PC-9 (cell line): ENCODE measurements around the gene CDIP1. TPM values are rescaled to one million over a fixed set of nuclear protein-coding genes. Genes with fewer than 3 reads are reported as not detected.
A peak's percentile ranks its signal among the peaks of the same experiment; 100 is the strongest.

ENCODE experiments used
- Bru-seq: library from RNA; stranded (reverse); fragments of 400-500 nt; gene quantifications from one replicate; lab custom pipeline; 2021; lab: Mats Ljungman, UMichigan
- BruChase-seq, 2 experiments: library from RNA; stranded (reverse); fragments of 400-500 nt; gene quantifications; one replicate each; lab custom pipeline; 2021; lab: Mats Ljungman, UMichigan
- BruUV-seq: library from RNA; stranded (reverse); fragments of 400-500 nt; replicated peaks from 2 replicates; lab custom pipeline; 2021; lab: Mats Ljungman, UMichigan
- CTCF ChIA-PET: fragments of 300-600 bp; sonication (Branson Sonifier 250); formaldehyde crosslinking; loops from one replicate; lab custom pipeline; 2022; ENCODE audit warnings: antibody characterized with exemption; lab: Charles Lee
- POLR2A ChIA-PET: fragments of 300-600 bp; sonication (Branson Sonifier 250); formaldehyde crosslinking; loops from one replicate; lab custom pipeline; 2022; ENCODE audit warnings: antibody characterized with exemption; ENCODE audit not compliant: unreplicated experiment; lab: Charles Lee
- DNase-seq, 2 experiments: peaks; one replicate each; pipeline versions ENCODE4 v3.0.0 to v3.0.0-alpha.2; 2015 to 2022; ENCODE audit warnings: mixed read lengths in 1 of 2
- H2AFZ ChIP-seq: fragments of 200-600 bp; sonication (generic); 2 replicates; pipeline ENCODE4 v1.8.1; 2017; ENCODE audit warnings: antibody characterized with exemption
- H3F3A ChIP-seq: fragments of 200-600 bp; sonication (generic); 2 replicates; pipeline ENCODE4 v1.8.1; 2017; ENCODE audit warnings: antibody characterized with exemption, mild to moderate bottlenecking, low read depth; ENCODE audit not compliant: insufficient read depth
- H3K27ac ChIP-seq: fragments of 200-600 bp; sonication (generic); 2 replicates; pipeline ENCODE4 v1.6.1; 2016; ENCODE audit warnings: mixed run types
- H3K27me3 ChIP-seq: fragments of 200-600 bp; sonication (generic); 2 replicates; pipeline ENCODE4 v1.6.1; 2016; ENCODE audit warnings: low read depth, mixed run types; ENCODE audit not compliant: insufficient read depth
- H3K36me3 ChIP-seq: fragments of 200-600 bp; sonication (generic); 2 replicates; pipeline ENCODE4 v1.6.1; 2016; ENCODE audit warnings: low read depth, mixed run types
- H3K4me1 ChIP-seq: fragments of 200-600 bp; sonication (generic); replicated peaks from 2 replicates; pipeline ENCODE4 v1.6.1; 2016; ENCODE audit warnings: mixed run types; ENCODE audit not compliant: insufficient read depth
- H3K4me2 ChIP-seq: fragments of 200-600 bp; sonication (generic); 2 replicates; pipeline ENCODE4 v1.6.1; 2017; ENCODE audit warnings: mixed run types
- H3K4me3 ChIP-seq: fragments of 200-600 bp; sonication (generic); 2 replicates; pipeline ENCODE4 v1.6.1; 2016; ENCODE audit warnings: mixed run types
- H3K79me2 ChIP-seq: fragments of 200-600 bp; sonication (generic); 2 replicates; pipeline ENCODE4 v1.6.1; 2017; ENCODE audit warnings: low read depth, mixed run types
- H3K9me2 ChIP-seq: fragments of 200-600 bp; sonication (generic); 2 replicates; pipeline ENCODE4 v1.8.1; 2017; ENCODE audit warnings: mild to moderate bottlenecking; ENCODE audit not compliant: insufficient read depth
- H3K9me3 ChIP-seq: fragments of 200-600 bp; sonication (generic); 2 replicates; pipeline ENCODE4 v1.8.1; 2016; ENCODE audit warnings: low read depth; ENCODE audit not compliant: insufficient read depth
- H4K20me1 ChIP-seq: fragments of 200-600 bp; sonication (generic); 2 replicates; pipeline ENCODE4 v1.8.1; 2017; ENCODE audit not compliant: insufficient read depth
- CTCF ChIP-seq: fragments of 200-600 bp; sonication (generic); conservative IDR thresholded peaks from 2 replicates; pipeline ENCODE4 v1.6.1; 2017; ENCODE audit warnings: mixed run types, antibody characterized with exemption, mild to moderate bottlenecking, moderate library complexity
- EZH2 ChIP-seq: fragments of 200-600 bp; sonication (generic); IDR thresholded peaks from 2 replicates; pipeline ENCODE4 v1.8.0; 2017; ENCODE audit warnings: antibody characterized with exemption, low read depth
- intact Hi-C: fragments of 100-400 bp; cut with micrococcal nuclease; formaldehyde crosslinking; loops from one replicate; pipeline ENCODE4 v1.10.0; 2022; ENCODE audit not compliant: unreplicated experiment
- long read RNA-seq: library from polyadenylated mRNA; stranded (forward); transcript quantifications from one replicate; pipeline ENCODE4 v2.0.0, GENCODE V29; 2022
- total RNA-seq: library from RNA; stranded (reverse); gene quantifications from 2 replicates; pipeline ENCODE4 v1.2.3, GENCODE V29; 2021

The CDIP1 gene
- 10.7 and 18.4 TPM in 2 replicates for total RNA-seq
- percentile 43 among the genes with signal in this experiment for Bru-seq, nascent RNA
- BruChase-seq, experiment 1, labeled RNA remaining after a 2-hour chase = percentile 46 among the genes with signal in this experiment
- BruChase-seq, experiment 2, labeled RNA remaining after a 6-hour chase = percentile 51 among the genes with signal in this experiment
- long read RNA-seq, transcript CDIP1-209 (6 exons, 2,062 nt) = major isoform, 5 of 84 reads
- long read RNA-seq, partial matches to known transcripts = 6 of 84 reads
- long read RNA-seq, other reads (novel, unspliced or antisense) = 73 of 84 reads

GRCh38 chr16:4538350-4539235 is at the start of gene CDIP1:
TSS of gene CDIP1 (minus strand) at chr16:4538773. CDS start at chr16:4514130, 24,643 bp downstream.
- ChIA-PET POLR2A (interaction anchor here (0.6 kb wide), 2 partner anchors 79 to 267 kb away, joined by 3 to 29 read pairs; no protein-coding TSS in a partner anchor), CTCF (interaction anchor here (0.6 kb wide), 1 partner anchor 10 kb away, joined by 11 read pairs; no protein-coding TSS in a partner anchor)
- no peak for TF ChIP-seq CTCF
- no peak for TF ChIP-seq EZH2
- Histone ChIP-seq H2AFZ (peak within 1 kb of the TSS; percentile 93), H3K27ac (no peak within 1 kb of the TSS), H3K4me3 (peak within 1 kb of the TSS; percentile 76), H3K79me2 (no peaks in the 10 kb centered on the region), H3K4me1 (no peaks in the 10 kb centered on the region), H3K9me3 (peaks cover 13% of the 10 kb centered on the region), H3K27me3 (no peaks in the 10 kb centered on the region), H4K20me1 (no peaks in the 10 kb centered on the region), H3F3A (peaks cover 13% of the 10 kb centered on the region), H3K9me2 (no peaks in the 10 kb centered on the region), H3K36me3 (no peaks in the 10 kb centered on the region), H3K4me2 (peak within 1 kb of the TSS; percentile 81)
- peak; percentile 85 to 92 for DNase-seq
- intact Hi-C loops = no loop called here
- BruUV-seq = no TSS peak

GRCh38 chr16:4586291-4586690 is 47.7 kb upstream of the CDIP1 start:
- H3K27me3 ChIP-seq = peaks cover 18% of the 10 kb centered on the region; the same call in 1 of the 2 replicates
- H3K9me3 ChIP-seq = peaks cover 9% of the 10 kb centered on the region; the same call in 1 of the 2 replicates
- intact Hi-C loops = loop anchor here (5.0 kb wide), 1 partner anchor 384 kb away; no protein-coding TSS in a partner anchor
- H3K36me3 ChIP-seq = no peaks in the 10 kb centered on the region
- no peaks in the 10 kb centered on the region; the same call in 1 of the 2 replicates for H3F3A ChIP-seq
- TF ChIP-seq CTCF (no peak), EZH2 (no peak)
- ChIA-PET CTCF (interaction anchor here (0.8 to 1.0 kb wide), 2 partner anchors 80 to 110 kb away, joined by 3 read pairs; partner anchors contain the start of gene HMOX2), POLR2A (no interaction called here)
- H3K79me2 ChIP-seq = no peaks in the 10 kb centered on the region
- H3K4me1 ChIP-seq = no peaks in the 10 kb centered on the region
- no peaks in the 10 kb centered on the region for H4K20me1 ChIP-seq
- H3K9me2 ChIP-seq = no peaks in the 10 kb centered on the region
- no peak overlapping the region for H3K4me2 ChIP-seq
- no TSS peak for BruUV-seq
- no peak overlapping the region for H3K27ac ChIP-seq
- no peak overlapping the region for H2AFZ ChIP-seq
- DNase-seq = no peak
- no peak overlapping the region for H3K4me3 ChIP-seq

GRCh38 chr16:4583906-4584305 is 45.3 kb upstream of the CDIP1 start:
- H3K36me3 ChIP-seq = no peaks in the 10 kb centered on the region
- no peak overlapping the region for H3K27ac ChIP-seq
- BruUV-seq = no TSS peak
- no peaks in the 10 kb centered on the region for H4K20me1 ChIP-seq
- peaks cover 8% of the 10 kb centered on the region; the same call in 1 of the 2 replicates for H3K9me3 ChIP-seq
- H3K4me3 ChIP-seq = no peak overlapping the region
- H3K4me2 ChIP-seq = no peak overlapping the region
- intact Hi-C loops = no loop called here
- peaks cover 18% of the 10 kb centered on the region; the same call in 1 of the 2 replicates for H3K27me3 ChIP-seq
- H2AFZ ChIP-seq = no peak overlapping the region
- no peak for TF ChIP-seq EZH2
- no peak for TF ChIP-seq CTCF
- ChIA-PET POLR2A (no interaction called here), CTCF (no interaction called here)
- H3K4me1 ChIP-seq = no peaks in the 10 kb centered on the region
- no peaks in the 10 kb centered on the region for H3K79me2 ChIP-seq
- no peaks in the 10 kb centered on the region for H3K9me2 ChIP-seq
- H3F3A ChIP-seq = no peaks in the 10 kb centered on the region; the same call in 1 of the 2 replicates
- DNase-seq = no peak
